ENCODE data around the gene ZFP36L2.

DNA sequence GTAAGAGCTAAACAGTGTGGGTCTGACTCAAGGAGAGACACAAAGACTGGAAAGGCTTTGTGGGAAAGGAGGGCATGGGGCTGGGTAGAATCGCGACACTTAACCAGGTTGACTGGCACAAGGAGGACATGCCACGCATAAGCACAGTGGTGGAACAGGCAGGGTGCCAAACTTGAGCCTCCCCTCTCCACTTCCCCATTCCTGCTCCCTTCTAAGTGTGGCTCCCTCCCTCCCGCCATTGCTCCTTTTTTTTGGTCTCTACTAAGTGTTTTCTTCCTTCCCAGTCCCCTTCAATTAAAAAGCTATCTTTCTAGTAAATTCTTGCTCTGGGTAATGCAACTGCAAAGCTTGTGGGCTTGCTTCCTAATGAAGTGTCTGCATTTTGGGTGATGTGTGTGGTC lies 40.3 kb upstream of the ZFP36L2 start:
- TF ChIP-seq, protein P1, sequence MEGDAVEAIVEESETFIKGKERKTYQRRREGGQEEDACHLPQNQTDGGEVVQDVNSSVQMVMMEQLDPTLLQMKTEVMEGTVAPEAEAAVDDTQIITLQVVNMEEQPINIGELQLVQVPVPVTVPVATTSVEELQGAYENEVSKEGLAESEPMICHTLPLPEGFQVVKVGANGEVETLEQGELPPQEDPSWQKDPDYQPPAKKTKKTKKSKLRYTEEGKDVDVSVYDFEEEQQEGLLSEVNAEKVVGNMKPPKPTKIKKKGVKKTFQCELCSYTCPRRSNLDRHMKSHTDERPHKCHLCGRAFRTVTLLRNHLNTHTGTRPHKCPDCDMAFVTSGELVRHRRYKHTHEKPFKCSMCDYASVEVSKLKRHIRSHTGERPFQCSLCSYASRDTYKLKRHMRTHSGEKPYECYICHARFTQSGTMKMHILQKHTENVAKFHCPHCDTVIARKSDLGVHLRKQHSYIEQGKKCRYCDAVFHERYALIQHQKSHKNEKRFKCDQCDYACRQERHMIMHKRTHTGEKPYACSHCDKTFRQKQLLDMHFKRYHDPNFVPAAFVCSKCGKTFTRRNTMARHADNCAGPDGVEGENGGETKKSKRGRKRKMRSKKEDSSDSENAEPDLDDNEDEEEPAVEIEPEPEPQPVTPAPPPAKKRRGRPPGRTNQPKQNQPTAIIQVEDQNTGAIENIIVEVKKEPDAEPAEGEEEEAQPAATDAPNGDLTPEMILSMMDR (IDR thresholded peaks at IDR 0.05): no peak
- TF ChIP-seq POLR2A (IDR thresholded peaks at IDR 0.05) (no peak), POLR2AphosphoS5 (IDR thresholded peaks at IDR 0.05) (no peak)
